HG03432 (cell line): ENCODE measurements around the gene TRAK1.

Source experiments
- ATAC-seq: cut with Tn5 transposase; IDR thresholded peaks from one replicate; pipeline ENCODE4 v1.9.1; 2021; ENCODE audit warnings: mild to moderate bottlenecking, moderate library complexity; ENCODE audit not compliant: unreplicated experiment

Gene TRAK1

DNA sequence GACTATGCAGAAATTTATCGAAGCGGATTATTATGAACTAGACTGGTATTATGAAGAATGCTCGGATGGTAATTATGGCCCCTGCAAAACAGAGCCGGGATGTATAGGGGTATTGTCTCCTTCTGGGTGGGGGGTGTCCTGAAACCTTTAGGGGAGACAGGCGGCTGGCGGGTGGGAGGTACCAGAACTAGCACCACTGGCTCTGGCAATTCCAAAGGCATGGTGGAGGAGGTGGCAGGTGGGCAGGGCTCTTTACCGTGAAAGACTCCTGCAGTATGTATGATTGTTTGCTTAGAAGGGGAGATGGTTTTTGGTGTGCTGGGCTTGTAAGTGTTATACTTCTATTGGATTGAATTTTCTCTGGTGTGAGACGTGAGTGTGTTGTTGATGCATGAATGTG is 58.4 kb downstream of the TRAK1 start:
- ATAC-seq, result no peak

DNA sequence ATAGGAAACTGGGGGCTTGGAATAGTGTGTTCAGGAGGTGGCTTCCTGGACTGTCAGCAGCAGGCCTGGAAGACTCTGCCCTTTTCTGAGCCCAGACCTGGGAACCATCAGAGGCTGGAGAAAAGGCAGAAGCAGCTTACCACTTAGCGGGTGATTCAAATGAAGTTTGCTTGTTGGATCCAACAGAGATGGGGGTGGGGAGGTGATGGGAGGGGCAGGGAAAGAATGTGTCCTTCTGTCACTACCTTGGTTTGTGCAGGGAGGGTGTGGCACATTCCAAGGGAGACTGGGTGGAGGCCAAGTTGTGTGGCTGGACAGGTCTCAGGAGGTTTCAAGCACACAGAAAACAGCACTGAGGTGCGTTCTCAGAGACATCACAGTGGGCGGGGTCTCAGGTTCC is 58.8 kb downstream of the TRAK1 start:
- no peak for ATAC-seq

DNA sequence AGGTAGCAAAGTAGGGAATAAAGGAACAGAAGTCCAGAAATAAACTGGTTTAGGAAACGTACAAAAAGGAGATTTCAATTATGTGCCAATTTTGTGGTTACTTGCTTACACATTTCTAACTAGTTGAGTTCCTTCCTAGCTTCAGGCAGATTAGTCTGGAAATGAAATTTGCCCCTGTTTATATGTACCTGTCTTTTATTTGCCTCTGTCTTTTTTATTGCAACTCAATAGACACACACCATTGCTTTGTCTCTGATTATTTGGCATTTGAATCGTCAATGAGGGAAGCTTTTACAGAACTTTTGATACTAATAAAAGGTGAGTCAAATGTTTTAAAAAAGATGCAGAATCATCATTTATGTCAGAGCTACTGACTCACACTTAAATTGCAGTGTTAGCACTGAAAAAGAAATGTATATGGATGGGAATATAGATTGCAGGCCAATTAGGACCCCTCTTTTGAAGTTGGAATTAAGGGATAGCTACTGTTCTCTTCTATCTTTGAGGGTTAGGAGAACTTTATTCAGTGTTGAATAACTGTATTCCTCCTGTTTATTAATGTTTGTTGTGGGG is 60.5 kb downstream of the TRAK1 start:
- no peak for ATAC-seq

DNA sequence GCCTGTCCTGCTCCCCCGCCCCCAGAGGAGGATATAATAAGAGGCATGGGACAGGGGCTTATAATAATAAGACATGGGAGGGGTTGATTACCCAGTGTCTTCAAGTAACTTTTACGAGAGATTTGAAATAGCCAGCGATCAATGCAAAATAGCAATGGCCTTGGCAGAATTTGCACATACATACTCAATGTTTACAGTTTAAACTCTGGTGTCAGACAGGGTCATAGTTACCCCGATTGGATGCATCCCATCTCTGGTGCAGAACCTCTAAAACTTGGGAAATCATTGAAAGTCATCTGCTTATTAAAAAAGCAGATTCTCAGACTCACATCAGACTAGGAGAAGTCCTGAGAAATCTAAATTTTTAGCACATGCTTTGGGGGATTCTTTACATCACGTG is 61.0 kb downstream of the TRAK1 start:
- ATAC-seq, result no peak

DNA sequence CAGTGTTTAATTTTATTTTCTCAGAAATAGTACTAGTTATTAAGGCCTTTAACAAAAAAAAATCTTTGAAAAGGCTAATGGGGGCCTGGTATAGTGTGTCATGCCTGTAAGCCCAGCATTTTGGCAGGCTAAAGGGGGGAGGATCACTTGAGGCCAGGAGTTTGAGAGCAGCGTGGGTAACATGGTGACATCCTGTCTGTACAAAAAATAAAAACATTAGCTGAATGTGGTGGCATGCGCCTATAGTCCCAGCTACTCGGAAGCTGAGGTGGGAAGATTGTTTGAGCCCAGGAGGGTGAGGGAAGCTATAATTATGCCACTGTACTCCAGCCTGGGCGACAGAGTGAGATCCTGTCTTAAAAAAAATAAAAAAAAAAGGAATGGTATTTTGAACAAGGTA is 61.9 kb downstream of the TRAK1 start:
- ATAC-seq, result no peak

DNA sequence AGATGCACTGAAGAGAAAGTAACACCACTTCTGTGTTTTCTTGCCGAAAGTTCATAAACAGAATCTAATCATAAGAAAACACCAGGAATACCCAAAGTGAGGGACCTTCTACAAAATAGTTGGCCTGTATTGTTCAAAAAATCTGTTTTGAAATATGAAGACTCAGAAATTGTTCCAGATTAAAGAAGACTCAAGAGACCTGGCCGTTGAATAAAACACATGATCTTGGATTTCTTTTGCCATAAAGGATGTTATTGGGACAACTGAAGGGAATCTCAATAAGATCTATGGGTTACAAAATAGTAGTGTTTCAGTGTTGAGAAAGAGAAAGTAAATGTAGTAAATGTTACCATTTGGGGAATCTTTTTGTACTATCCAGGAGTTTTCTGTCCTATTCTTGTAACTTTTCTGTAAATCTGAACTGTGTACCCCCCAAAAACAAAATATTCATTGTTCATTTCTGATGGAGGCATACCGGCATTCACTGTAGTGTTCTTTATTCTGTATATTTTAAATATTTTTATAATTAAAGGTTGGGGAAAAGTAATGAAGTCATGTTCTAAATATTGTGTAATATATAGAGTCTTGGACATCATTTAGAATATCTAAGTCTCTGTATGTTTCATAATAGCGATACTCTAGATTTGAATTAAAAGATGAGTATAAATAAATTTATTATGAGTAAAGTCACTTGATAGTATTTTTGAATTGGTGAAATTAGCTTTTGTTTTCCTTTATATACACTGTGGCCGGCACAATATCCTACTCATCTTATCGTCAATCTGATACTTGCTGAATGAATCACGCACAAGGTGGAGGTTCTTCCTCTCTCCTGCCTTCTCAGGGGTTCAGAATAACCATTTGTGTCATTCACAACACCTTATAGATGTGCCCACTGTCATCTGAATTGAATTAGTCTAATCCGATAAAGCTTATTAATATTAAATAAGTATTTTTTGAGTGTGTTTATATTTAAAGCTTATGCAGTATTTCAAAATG is 66.7 kb downstream of the TRAK1 start:
- no peak for ATAC-seq

DNA sequence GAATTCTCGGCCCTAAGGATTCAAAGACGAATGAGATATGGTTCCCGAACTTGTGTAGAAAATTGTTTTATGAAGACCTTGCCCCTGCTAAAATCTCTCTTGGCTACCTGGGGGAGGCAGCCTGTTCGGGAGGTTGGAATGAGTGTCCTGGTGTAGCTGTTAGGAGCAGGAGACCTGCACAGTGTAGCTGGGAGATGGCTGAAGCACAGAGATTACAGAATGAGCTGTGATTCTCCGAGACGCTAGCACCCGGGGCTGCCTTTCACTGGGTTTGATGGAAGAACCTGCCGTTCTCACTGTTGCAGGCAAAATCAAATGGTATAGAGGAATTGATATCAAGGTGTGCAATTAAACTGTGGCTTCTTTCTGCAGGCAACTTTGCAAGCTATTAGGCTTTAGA is 68.0 kb downstream of the TRAK1 start:
- no peak for ATAC-seq

DNA sequence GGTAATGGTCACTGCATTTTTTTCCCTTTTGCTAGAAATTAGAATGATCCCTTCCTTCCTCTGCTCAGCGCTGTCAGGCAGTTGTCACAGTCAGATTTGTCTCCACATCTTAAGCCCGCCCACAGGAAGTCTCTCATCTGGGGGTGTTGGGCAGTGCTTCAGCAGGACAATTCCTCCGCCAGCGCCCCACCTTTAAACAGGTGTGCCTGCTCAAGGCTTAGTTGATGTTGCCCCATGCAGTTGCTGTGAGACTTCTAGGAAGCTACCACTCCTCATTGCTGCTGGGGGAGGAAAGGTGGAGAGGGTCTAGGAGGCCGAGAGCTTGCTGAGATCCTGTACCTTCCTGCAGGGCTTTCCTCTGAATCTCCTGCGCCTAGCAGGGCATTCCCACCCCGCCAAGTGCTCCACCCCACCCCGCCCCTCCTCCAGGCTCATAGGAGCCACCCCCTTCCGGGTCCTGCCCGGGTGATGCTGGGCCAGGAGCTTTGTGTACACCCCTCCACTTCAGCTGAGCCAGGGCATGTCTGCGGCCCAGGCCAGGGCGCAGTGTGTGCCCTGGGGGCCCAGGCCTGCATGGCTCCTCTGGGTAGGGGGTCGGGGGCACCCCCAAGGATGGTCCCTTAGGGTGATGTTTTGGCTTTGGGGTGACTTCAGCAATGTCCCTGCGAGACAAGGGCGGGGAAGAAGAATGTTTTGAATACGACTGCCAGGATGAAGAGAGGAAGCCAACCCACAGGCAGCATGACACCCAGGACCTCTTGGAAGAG is 68.7 kb downstream of the TRAK1 start:
- peak; percentile 84 for ATAC-seq

DNA sequence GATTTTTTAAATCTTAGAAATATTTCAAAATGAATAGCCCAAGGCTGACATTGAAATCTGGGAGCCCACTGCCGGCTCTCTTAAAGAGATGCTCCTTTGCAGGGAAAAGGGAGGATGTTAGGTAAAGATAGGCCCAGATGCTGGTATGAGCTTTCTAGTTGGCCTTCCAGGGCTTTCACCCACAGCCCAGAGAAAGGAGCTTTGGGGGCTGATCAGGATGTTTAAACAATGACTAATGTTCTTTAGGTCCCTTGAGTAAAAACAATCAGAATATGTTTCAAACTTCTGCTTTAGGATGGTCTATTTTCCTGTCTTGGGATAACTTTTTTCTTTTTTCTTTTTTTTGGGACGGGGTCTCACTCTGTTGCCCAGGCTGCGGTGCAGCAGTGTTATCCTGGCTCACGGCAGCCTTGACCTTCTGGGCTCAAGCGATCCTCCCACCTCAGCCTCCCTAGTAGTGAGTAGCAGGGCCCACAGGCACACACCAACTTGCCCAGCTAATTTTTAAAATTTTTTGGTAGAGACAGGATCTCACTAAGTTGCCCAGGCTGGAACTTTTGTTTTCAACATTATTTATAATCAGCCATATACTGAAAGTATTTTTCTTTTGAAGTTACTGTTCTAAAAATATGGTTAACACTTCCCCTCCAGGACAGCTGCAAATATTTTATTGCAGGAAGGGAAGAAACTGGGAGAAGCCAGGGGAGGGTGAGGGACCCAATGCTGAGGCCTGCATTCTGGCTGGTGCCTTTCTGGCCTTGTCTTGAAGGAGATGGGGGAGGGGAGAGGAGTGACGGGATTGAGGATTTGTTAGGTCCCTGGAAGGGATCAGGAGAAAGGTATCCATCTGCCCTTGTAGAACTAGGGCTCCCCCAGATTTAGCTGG is 70.1 kb downstream of the TRAK1 start:
- no peak for ATAC-seq

DNA sequence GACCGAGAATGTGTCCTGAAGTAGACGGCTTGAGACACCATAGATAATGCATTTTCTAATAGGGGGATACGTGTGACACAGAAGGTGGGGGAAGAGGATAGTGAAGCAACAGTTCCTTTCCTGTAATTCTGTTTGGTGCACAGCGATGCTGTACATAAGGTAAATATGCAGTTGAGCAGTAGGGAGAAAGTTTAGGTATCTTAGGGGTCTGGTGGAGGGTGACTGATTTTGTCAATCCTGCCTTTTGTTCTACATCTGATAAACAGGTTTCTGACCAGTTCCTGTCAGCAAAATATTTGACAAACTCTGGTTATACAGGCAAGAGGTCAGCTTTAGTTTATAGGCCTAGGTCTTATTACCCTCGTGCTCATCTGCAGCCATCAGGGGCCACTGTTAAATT is 71.3 kb downstream of the TRAK1 start:
- ATAC-seq, result no peak

DNA sequence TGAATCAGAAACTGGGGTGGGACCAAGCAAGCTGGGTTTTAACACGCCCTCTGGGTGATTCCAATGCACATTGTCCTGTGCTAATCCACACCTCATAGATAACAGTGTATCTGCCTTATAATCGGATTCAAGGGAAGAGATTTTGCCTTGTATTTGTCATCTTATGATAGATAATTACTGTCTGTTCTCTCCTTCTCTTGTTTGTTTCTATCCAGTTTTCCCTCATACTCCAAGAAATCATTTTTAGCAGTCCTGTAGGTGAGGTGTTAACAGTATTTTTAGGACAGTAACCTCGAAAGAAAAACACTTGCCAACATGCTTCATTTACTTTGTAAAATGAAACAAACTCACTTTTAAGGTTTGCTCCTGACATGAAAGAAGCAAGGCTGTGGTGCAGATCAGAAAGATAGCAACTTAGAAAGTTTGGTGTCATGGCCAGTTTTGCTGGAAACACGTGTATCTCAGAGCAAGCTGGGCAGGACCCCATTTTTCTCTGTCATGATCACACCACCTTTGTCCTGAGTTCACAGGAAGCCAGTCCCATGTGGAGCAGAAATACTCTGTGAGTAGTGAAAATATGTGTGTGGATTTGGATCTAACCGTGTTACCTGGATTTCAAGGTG is 72.6 kb downstream of the TRAK1 start:
- no peak for ATAC-seq

DNA sequence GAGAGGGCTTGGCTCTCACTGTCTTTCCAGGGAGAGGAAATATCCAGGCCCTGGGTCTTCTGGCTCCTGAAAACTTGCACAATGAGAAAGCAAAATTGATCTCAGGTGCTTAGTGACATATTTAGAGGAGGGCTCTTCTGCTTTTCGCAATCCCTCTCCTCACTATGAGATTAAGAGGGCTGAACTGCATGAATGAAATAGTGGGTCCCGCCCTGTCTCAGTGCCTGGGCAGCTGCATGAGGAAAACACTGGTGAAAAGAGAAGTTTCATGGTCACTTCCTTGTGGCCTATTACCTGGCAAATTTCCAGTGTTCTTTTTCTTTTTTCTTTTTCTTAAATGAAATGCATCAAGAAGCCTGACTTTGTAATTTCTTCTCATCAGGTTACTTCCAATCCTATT is 73.5 kb downstream of the TRAK1 start:
- ATAC-seq, result no peak

DNA sequence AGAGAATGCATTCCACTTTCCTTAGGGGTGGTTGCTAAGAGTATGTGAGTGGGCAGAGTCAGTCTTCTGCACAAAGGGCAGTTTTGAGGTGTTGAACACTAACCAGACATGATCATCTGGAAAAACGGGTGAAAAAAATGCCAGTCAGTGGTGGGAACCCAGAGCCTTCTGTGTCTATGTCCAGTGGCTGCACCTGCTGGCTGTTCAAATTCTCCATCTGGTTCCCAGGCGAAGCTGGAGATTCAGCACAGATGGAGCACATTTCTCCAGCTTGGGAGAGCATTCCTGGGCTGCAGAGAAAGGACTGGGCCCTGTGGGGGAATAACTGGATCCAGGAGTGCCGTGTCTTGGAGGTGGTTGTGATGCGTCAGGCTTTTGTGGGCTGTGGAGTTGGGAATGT is 74.1 kb downstream of the TRAK1 start:
- ATAC-seq, result no peak

DNA sequence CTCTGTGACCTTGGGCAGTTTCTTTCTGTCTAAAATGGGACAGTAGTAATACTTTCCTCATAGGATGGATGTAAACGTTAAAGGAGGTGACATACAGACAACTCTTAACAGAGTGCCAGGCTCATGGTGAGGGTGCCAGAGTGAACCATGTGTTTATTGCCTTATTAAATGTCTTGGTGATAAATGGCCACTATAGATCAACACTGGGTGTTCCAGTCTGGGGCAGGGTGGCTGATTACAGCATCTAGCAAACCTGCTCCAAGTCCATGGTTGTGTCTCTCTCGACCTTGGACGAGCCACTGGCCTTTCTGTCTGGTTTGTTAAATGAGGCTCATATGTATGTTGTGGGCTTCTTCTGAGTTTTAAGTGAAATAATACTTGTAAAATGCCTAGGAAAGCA is 75.1 kb downstream of the TRAK1 start:
- no peak for ATAC-seq

DNA sequence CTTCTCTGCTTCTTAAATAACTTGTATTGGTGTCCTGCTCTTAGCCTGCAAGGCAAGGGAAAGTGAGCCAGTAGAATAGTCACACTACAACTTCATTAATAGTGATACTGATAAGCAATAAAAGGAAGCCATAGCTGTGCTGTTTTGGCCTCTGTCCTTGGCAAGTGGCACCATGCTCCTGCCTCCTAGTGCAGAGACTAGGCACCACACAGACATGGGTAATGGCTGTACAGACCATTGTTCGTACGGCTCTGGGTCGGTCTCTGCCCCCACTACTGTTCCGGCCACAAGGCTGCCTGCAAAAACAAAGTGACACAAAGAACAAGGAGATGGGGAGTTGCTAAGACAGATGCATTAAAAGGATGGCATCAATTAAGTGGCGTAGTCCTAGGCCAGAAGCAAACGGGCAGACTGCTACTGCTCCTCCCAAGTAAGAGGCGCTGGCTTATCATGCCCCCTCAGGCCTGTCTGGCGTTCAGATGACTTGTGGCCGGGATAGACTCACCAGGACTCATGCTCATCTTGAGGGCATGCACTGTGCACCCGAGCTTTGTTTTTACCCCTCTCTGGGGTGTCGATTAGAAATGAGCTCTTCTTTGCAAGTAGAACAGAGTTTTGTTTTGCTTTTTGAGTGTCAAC is 75.6 kb downstream of the TRAK1 start:
- ATAC-seq, result no peak

DNA sequence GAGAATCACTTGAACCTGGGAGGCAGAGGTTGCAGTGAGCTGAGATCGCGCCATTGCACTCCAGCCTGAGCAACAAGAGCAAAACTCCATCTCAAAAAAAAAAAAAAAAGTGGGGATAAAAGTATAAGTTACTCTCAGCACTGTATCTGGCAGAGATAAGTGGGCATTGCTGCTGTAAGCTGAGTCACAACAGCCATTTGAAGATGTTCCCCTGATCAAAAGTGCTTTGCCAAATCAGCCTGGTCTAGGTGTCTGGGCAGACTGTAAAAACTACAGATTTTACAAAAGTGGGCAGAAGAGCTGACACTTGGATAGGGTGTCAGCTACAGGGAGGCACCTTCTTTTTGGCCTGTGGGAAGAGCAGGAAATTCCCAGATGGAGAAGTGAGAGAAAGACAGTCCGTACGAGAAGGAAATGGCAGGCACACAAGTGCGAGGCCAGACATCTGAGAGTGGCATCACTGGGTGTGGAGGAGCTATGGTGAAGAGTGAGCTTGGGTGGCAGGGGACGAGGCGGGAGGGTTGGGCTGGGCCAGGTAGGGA is 78.5 kb downstream of the TRAK1 start:
- no peak for ATAC-seq

DNA sequence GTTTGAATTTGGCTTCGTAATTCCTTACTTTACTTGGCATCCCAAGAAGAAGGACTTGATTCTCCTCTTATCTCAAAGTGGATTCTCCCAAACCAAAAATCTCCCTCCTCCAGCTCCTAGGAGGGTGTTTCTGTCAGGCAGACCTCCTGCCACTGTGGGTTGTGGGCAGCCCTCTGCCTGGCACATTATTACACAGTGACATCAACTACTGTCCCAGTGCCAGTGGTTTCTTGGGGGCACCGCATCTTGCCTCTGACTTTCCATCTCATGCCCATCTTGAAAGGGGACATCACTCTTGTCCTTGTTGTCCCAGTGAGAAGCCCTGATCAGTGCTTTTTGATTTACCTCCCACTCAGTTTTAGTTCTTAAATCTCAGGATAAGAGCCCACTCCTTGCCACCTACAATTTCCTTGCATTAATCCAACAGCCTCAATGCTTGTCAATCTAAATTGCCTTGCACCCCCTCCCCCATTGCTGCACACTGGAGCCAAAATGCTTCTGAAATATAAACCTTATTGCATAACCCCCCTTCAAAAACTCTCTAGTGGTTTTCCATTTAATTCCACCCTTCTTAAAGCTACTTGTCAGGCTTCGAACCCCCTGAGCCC is 81.0 kb downstream of the TRAK1 start:
- ATAC-seq, result no peak

DNA sequence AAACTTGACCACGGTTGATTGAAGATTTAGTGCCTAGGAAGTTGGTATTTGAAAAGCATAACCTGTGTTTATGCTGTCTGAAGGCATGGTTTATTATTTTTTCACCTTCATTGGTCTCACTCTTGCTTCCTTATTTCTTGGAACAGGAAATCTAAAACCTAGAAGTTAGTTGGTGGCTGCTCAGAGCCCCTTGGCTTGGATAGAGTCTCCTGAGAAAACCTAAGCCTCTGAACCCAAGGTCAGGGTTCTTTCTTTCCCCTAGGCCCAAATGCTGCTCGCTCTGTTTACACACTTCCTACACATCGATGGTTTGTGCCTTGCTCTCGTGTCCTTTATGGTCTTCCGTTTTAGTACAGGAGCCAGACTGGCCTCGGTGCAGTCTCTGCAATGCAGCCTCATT is 82.2 kb downstream of the TRAK1 start:
- no peak for ATAC-seq
